Endothelial cell of umbilical vein (primary cell): Measurements from ENCODE around the gene TFB2M. TPM values are rescaled to one million over a fixed set of nuclear protein-coding genes. Genes with fewer than 3 reads are reported as not detected.
A peak's percentile ranks its signal among the peaks of the same experiment; 100 is the strongest.
"Not testable (repeated sequence)": the region's sequence is repeated elsewhere in the genome, so short reads cannot be mapped to it uniquely, and the experiment has no call there.

Experiments
- BruUV-seq: library from RNA; stranded (reverse); fragments of 400-500 nt; replicated peaks from 2 replicates; lab custom pipeline; 2021; lab: Mats Ljungman, UMichigan
- CTCF ChIA-PET: fragments of 300-600, 350-600 bp; sonication (Branson Sonifier 250); formaldehyde crosslinking; loops from one replicate; lab custom pipeline; 2021; ENCODE audit warnings: antibody characterized with exemption, inconsistent platforms; lab: Charles Lee
- POLR2A ChIA-PET: fragments of 300-600, 350-600 bp; sonication (Branson Sonifier 250); formaldehyde crosslinking; loops from one replicate; lab custom pipeline; 2021; ENCODE audit warnings: antibody characterized with exemption, inconsistent platforms; lab: Charles Lee
- DNase-seq: peaks from one replicate; pipeline ENCODE4 v3.0.0-alpha.2; 2011; ENCODE audit warnings: low read depth, low spot score
- FAIRE-seq: peaks from 2 replicates; lab custom pipeline; 2011; peaks lifted over from hg19 to GRCh38; lab: Jason Lieb, UNC
- H2AFZ ChIP-seq: 2 replicates; pipeline ENCODE4 v1.6.0; 2012; ENCODE audit warnings: low read depth, low read length, control low read depth, inconsistent platforms
- H3K27ac ChIP-seq: 2 replicates; pipeline ENCODE4 v1.5.1; 2011; ENCODE audit warnings: low read depth, mild to moderate bottlenecking, control low read depth, low read length, moderate library complexity; ENCODE audit not compliant: insufficient read depth
- H3K27me3 ChIP-seq, 2 experiments: 2 replicates each; pipeline versions ENCODE4 v1.6.0 to v1.6.1; 2011; ENCODE audit warnings: low read length in 2 of 2, mixed read lengths in 1 of 2; ENCODE audit not compliant: control insufficient read depth in 2 of 2, insufficient read depth in 2 of 2
- H3K36me3 ChIP-seq, 2 experiments: 2 replicates in 1 of 2; 3 replicates in 1 of 2; pipeline ENCODE4 v1.5.1; 2011; ENCODE audit warnings: low read length in 2 of 2, mild to moderate bottlenecking in 1 of 2, moderate library complexity in 1 of 2; ENCODE audit not compliant: control insufficient read depth in 2 of 2, insufficient read depth in 2 of 2; ENCODE audit errors: extremely low read depth in 1 of 2
- H3K4me1 ChIP-seq: 3 replicates; pipeline ENCODE4 v1.5.1; 2011; ENCODE audit warnings: mild to moderate bottlenecking, low read length; ENCODE audit not compliant: control insufficient read depth, insufficient read depth; ENCODE audit errors: extremely low read depth
- H3K4me2 ChIP-seq: 2 replicates; pipeline ENCODE4 v1.6.1; 2011; ENCODE audit warnings: low read length, control low read depth, mixed read lengths; ENCODE audit not compliant: insufficient read depth
- H3K4me3 ChIP-seq, 3 experiments: fragments of 200-600 bp in 1 of 3; sonication (generic), shearing (Covaris generic) in 1 of 3; replicated peaks in 1 of 3; 2 replicates each; pipeline ENCODE4 v1.5.1; 2011 to 2016; ENCODE audit warnings: control low read depth in 3 of 3, low read length in 3 of 3, mild to moderate bottlenecking in 2 of 3, inconsistent platforms in 1 of 3, low read depth in 1 of 3, moderate library complexity in 1 of 3; ENCODE audit not compliant: insufficient read depth in 1 of 3
- H3K79me2 ChIP-seq: 2 replicates; pipeline ENCODE4 v1.6.0; 2012; ENCODE audit warnings: low read length, inconsistent platforms; ENCODE audit not compliant: control insufficient read depth, insufficient read depth
- H3K9ac ChIP-seq: replicated peaks from 2 replicates; pipeline ENCODE3; 2011; ENCODE audit warnings: low read length, control low read depth; ENCODE audit not compliant: insufficient read depth; ENCODE audit errors: extremely low read depth
- H3K9me1 ChIP-seq: replicated peaks from 3 replicates; pipeline ENCODE4 v1.6.0; 2011; ENCODE audit warnings: mild to moderate bottlenecking, low read length; ENCODE audit not compliant: control insufficient read depth, insufficient read depth; ENCODE audit errors: extremely low read depth
- H3K9me3 ChIP-seq: replicated peaks from 2 replicates; pipeline ENCODE4 v1.5.1; 2012; ENCODE audit warnings: low read length, inconsistent platforms; ENCODE audit not compliant: control insufficient read depth, insufficient read depth
- H4K20me1 ChIP-seq: replicated peaks from 2 replicates; pipeline ENCODE3; 2011; ENCODE audit warnings: mild to moderate bottlenecking, low read length; ENCODE audit not compliant: control insufficient read depth, insufficient read depth; ENCODE audit errors: extremely low read depth
- EZH2 ChIP-seq: IDR thresholded peaks from 2 replicates; pipeline ENCODE4 v1.6.1; 2012; ENCODE audit warnings: borderline replicate concordance, low read depth, mild to moderate bottlenecking, moderate library complexity, low read length, inconsistent platforms; ENCODE audit not compliant: severe bottlenecking
- GATA2 ChIP-seq: IDR thresholded peaks from 2 replicates; pipeline ENCODE4 v1.7.0; 2011; ENCODE audit warnings: low read depth, mild to moderate bottlenecking, moderate library complexity, mixed read lengths, low read length; ENCODE audit not compliant: insufficient read length, insufficient read depth
- dilution Hi-C: fragments of 300-500 bp; cut with MboI; formaldehyde crosslinking; loops from one replicate; pipeline ENCODE4 v1.15.0; 2019; ENCODE audit warnings: low sequenced_read_pairs; ENCODE audit not compliant: extremely low pct_ligation_motif_present
- intact Hi-C: fragments of 100-400 bp; cut with micrococcal nuclease; formaldehyde crosslinking; loops from one replicate; pipeline ENCODE4 v1.10.0; 2022
- polyA plus RNA-seq, 4 experiments: library from polyadenylated mRNA; depleted of rRNA in 3 of 4; stranded (reverse) in 3 of 4; unstranded in 1 of 4; fragments of >200 nt; gene quantifications; 2 replicates each; pipeline versions ENCODE4 v1.2.1 to v1.2.3, GENCODE V29; 2011 to 2012; ENCODE audit warnings: missing spikeins in 1 of 4
- total RNA-seq: library from RNA; stranded (reverse); gene quantifications from 2 replicates; pipeline ENCODE4 v1.2.3, GENCODE V29; 2021

The TFB2M gene
- total and polyA plus RNA-seq, 2 donors (not counting 3 experiments of a cell fraction or from before 2014, with no cell fraction given): 8.4 to 14.8 TPM

- H3K9me3 ChIP-seq: no peaks in the 10 kb centered on the region
- intact Hi-C loops (loop anchor here (5.0 to 10.0 kb wide), 3 partner anchors 80 to 1473 kb away; no protein-coding TSS in a partner anchor), dilution Hi-C loops (no loop called here)
- BruUV-seq: no TSS peak
- no peaks in the 10 kb centered on the region for H3K27me3 ChIP-seq
- ChIA-PET CTCF (interaction anchor here (0.6 to 3.0 kb wide), 6 partner anchors 22 to 192 kb away, joined by 3 to 14 read pairs (median 8); no protein-coding TSS in a partner anchor), POLR2A (interaction anchor here (1.3 kb wide), 1 partner anchor 44 kb away, joined by 5 read pairs; no protein-coding TSS in a partner anchor)
- no peaks in the 10 kb centered on the region for H3K9me1 ChIP-seq
- DNase-seq: no peak
- peaks cover 0 to under 1% of the 10 kb centered on the region in 2 experiments for H3K36me3 ChIP-seq
- peak; percentile 52 for TF ChIP-seq GATA2
- TF ChIP-seq EZH2: no peak
- peak overlapping the region; percentile 50 for H2AFZ ChIP-seq
- FAIRE-seq: no peak
- H3K4me2 ChIP-seq: peak overlapping the region; percentile 69
- peak overlapping the region; percentile 79 for H3K27ac ChIP-seq
- peaks cover 35% of the 10 kb centered on the region for H3K4me1 ChIP-seq
- peak overlapping the region; percentile 81 for H3K9ac ChIP-seq
- H4K20me1 ChIP-seq: no peaks in the 10 kb centered on the region
- H3K79me2 ChIP-seq: peaks cover 50% of the 10 kb centered on the region
- H3K4me3 ChIP-seq: peak overlapping the region; percentile 61 to 91 (median 90)
These were observed 966 bp downstream of the TFB2M start for GRCh38 chr1:246564839-246565750.

GRCh38 chr1:246560833-246561232 is 5.2 kb downstream of the TFB2M start:
- DNase-seq, H3K36me3 ChIP-seq, H3K27ac ChIP-seq, H3K4me3 ChIP-seq, FAIRE-seq, CTCF ChIA-PET, H2AFZ ChIP-seq, H3K9me1 ChIP-seq, H3K27me3 ChIP-seq, H3K9me3 ChIP-seq, H3K4me2 ChIP-seq, H3K9ac ChIP-seq, BruUV-seq, POLR2A ChIA-PET, H4K20me1 ChIP-seq, dilution Hi-C loops: not testable (repeated sequence)
- Histone ChIP-seq H3K4me1 (peaks cover 12% of the 10 kb centered on the region), H3K79me2 (peaks cover 32% of the 10 kb centered on the region)
- intact Hi-C loops: loop anchor here (10.0 kb wide), 1 partner anchor 84 kb away; no protein-coding TSS in a partner anchor
